HEK293T (cell line): ENCODE measurements around the gene TAL2.

Source experiments
- CTCF ChIA-PET: fragments of 350-600 bp; formaldehyde crosslinking; extraction: SDS; loops from one replicate; lab custom pipeline; 2021; ENCODE audit warnings: antibody characterized with exemption, inconsistent platforms; lab: Yijun Ruan, JAX
- POLR2A ChIA-PET: fragments of 350-600 bp; formaldehyde crosslinking; extraction: SDS; loops from one replicate; lab custom pipeline; 2020; ENCODE audit warnings: antibody characterized with exemption, inconsistent platforms; lab: Yijun Ruan, JAX
- DNase-seq: peaks from one replicate; pipeline ENCODE4 v3.0.0; 2012; ENCODE audit warnings: mixed read lengths; ENCODE audit errors: extremely low spot score
- ARNT ChIP-seq: fragments of 450-650 bp; IDR thresholded peaks from 2 replicates; pipeline ENCODE4 v1.6.1; 2017; ENCODE audit warnings: mild to moderate bottlenecking
- BHLHE40 ChIP-seq: fragments of 450-650 bp; IDR thresholded peaks from 2 replicates; pipeline ENCODE4 v1.6.1; 2016; ENCODE audit warnings: mild to moderate bottlenecking, moderate library complexity, borderline replicate concordance
- CTBP1 ChIP-seq: fragments of 450-650 bp; IDR thresholded peaks from 2 replicates; pipeline ENCODE4 v1.6.1; 2016; ENCODE audit warnings: borderline replicate concordance
- ELF4 ChIP-seq: fragments of 450-650 bp; IDR thresholded peaks from 2 replicates; pipeline ENCODE4 v1.6.1; 2017; ENCODE audit warnings: antibody characterized with exemption
- FOXA1 ChIP-seq: fragments of 450-650 bp; IDR thresholded peaks from 2 replicates; pipeline ENCODE4 v1.6.1; 2016; ENCODE audit warnings: mild to moderate bottlenecking
- FOXK2 ChIP-seq: fragments of 450-650 bp; IDR thresholded peaks from 2 replicates; pipeline ENCODE4 v1.6.1; 2016; ENCODE audit warnings: mild to moderate bottlenecking
- FOXM1 ChIP-seq: fragments of 450-650 bp; IDR thresholded peaks from 2 replicates; pipeline ENCODE4 v1.6.1; 2017; ENCODE audit warnings: mild to moderate bottlenecking, borderline replicate concordance
- HDGF ChIP-seq: fragments of 450-650 bp; IDR thresholded peaks from 2 replicates; pipeline ENCODE4 v1.6.1; 2017; ENCODE audit warnings: antibody characterized with exemption, borderline replicate concordance
- L3MBTL2 ChIP-seq: fragments of 450-650 bp; conservative IDR thresholded peaks from 2 replicates; pipeline ENCODE4 v1.6.1; 2016; ENCODE audit warnings: mild to moderate bottlenecking
- LEF1 ChIP-seq: fragments of 450-650 bp; IDR thresholded peaks from 2 replicates; pipeline ENCODE4 v1.6.1; 2017; ENCODE audit warnings: mild to moderate bottlenecking, borderline replicate concordance
- NFRKB ChIP-seq: fragments of 450-650 bp; IDR thresholded peaks from 2 replicates; pipeline ENCODE4 v1.6.1; 2016; ENCODE audit warnings: mild to moderate bottlenecking, moderate library complexity
- PKNOX1 ChIP-seq: fragments of 450-650 bp; IDR thresholded peaks from 2 replicates; pipeline ENCODE4 v1.6.1; 2016
- SP1 ChIP-seq: fragments of 450-650 bp; IDR thresholded peaks from 2 replicates; pipeline ENCODE4 v1.6.1; 2017
- SUZ12 ChIP-seq: fragments of 450-650 bp; IDR thresholded peaks from 2 replicates; pipeline ENCODE4 v1.6.1; 2016; ENCODE audit warnings: mild to moderate bottlenecking
- TARDBP ChIP-seq: fragments of 450-650 bp; IDR thresholded peaks from 2 replicates; pipeline ENCODE4 v1.6.1; 2016
- ZNF384 ChIP-seq: fragments of 450-650 bp; IDR thresholded peaks from 2 replicates; pipeline ENCODE4 v1.6.1; 2016

TAL2 gene

GRCh38 chr9:105708405-105708804 lies 46.1 kb downstream of the TAL2 start:
- DNase-seq = no peak
- ChIA-PET CTCF (no interaction called here), POLR2A (no interaction called here)
- no peak for TF ChIP-seq NFRKB
- TF ChIP-seq BHLHE40 = no peak
- no peak for TF ChIP-seq SP1
- TF ChIP-seq CTBP1 = no peak
- TF ChIP-seq FOXK2 = no peak
- no peak for TF ChIP-seq HDGF
- TF ChIP-seq SUZ12 = no peak
- TF ChIP-seq L3MBTL2 = no peak
- TF ChIP-seq LEF1 = no peak
- TF ChIP-seq ARNT = no peak
- no peak for TF ChIP-seq PKNOX1
- no peak for TF ChIP-seq FOXA1
- TF ChIP-seq FOXM1 = no peak

- POLR2A ChIA-PET = no interaction called here
- TF ChIP-seq SP1 = no peak
- no peak for TF ChIP-seq HDGF
- no peak for TF ChIP-seq LEF1
- TF ChIP-seq L3MBTL2 = no peak
- TF ChIP-seq ZNF384 = no peak
- TF ChIP-seq ELF4 = no peak
- no peak for TF ChIP-seq ARNT
- TF ChIP-seq FOXK2 = no peak
- no peak for TF ChIP-seq PKNOX1
- TF ChIP-seq BHLHE40 = no peak
- no peak for TF ChIP-seq TARDBP
- no peak for TF ChIP-seq FOXM1
- TF ChIP-seq CTBP1 = no peak
- no peak for TF ChIP-seq FOXA1
- no peak for TF ChIP-seq SUZ12
- no peak for TF ChIP-seq NFRKB
- DNase-seq = no peak
- CTCF ChIA-PET = no interaction called here
Measured at GRCh38 chr9:105710638-105711037, 48.4 kb downstream of the TAL2 start.

GRCh38 chr9:105711867-105712266 lies 49.6 kb downstream of the TAL2 start:
- no peak for TF ChIP-seq NFRKB
- TF ChIP-seq L3MBTL2 = no peak
- TF ChIP-seq HDGF = no peak
- no peak for TF ChIP-seq TARDBP
- no peak for TF ChIP-seq ELF4
- no peak for TF ChIP-seq FOXK2
- TF ChIP-seq CTBP1 = no peak
- TF ChIP-seq LEF1 = no peak
- no peak for TF ChIP-seq SP1
- no peak for TF ChIP-seq SUZ12
- TF ChIP-seq PKNOX1 = no peak
- TF ChIP-seq FOXM1 = no peak
- no peak for TF ChIP-seq BHLHE40
- no peak for TF ChIP-seq ARNT
- TF ChIP-seq ZNF384 = no peak
- no peak for TF ChIP-seq FOXA1
- ChIA-PET POLR2A (no interaction called here), CTCF (no interaction called here)
- DNase-seq = no peak

GRCh38 chr9:105712297-105712696 lies 50.0 kb downstream of the TAL2 start:
- no peak for TF ChIP-seq FOXM1
- no peak for TF ChIP-seq FOXA1
- TF ChIP-seq BHLHE40 = no peak
- no peak for TF ChIP-seq LEF1
- ChIA-PET CTCF (no interaction called here), POLR2A (no interaction called here)
- no peak for DNase-seq
